Gastroesophageal sphincter (tissue), 4 donors: ENCODE data around the gene GSTT2B. TPM values are rescaled to one million over a fixed set of nuclear protein-coding genes. Genes with fewer than 3 reads are reported as not detected.

Source experiments
- ATAC-seq: fragments of 150-250 bp; one replicate; pipeline ENCODE4 v1.9.1; 2016; ENCODE audit warnings: mild to moderate bottlenecking, moderate library complexity
- H3K27ac ChIP-seq, 4 donors: fragments of 200-600 bp; sonication (generic) in 3 of 4; 1 replicate in 3 of 4; 2 replicates in 1 of 4; pipeline ENCODE4 v1.5.1; 2016 to 2019
- H3K27me3 ChIP-seq: fragments of 200-600 bp; sonication (generic); one replicate; pipeline ENCODE4 v1.5.1; 2019
- H3K36me3 ChIP-seq, 2 donors: fragments of 200-600 bp; sonication (generic); one replicate each; pipeline ENCODE4 v1.5.1; 2019; ENCODE audit warnings: control low read depth in 1 of 2
- H3K4me1 ChIP-seq, 3 donors: fragments of 200-600 bp; sonication (generic); 1 replicate in 2 of 3; 2 replicates in 1 of 3; pipeline ENCODE4 v1.5.1; 2016 to 2019; ENCODE audit warnings: control low read depth in 2 of 3
- H3K4me3 ChIP-seq, 2 donors: fragments of 200-600 bp; sonication (generic); one replicate each; pipeline ENCODE4 v1.5.1; 2019; ENCODE audit warnings: mild to moderate bottlenecking in 1 of 2, moderate library complexity in 1 of 2
- H3K9me3 ChIP-seq, 3 donors: fragments of 200-600 bp; sonication (generic); one replicate each; pipeline ENCODE4 v1.5.1; 2017 to 2019; ENCODE audit warnings: control low read depth in 2 of 3
- CTCF ChIP-seq, 4 experiments: fragments of 200-600 bp in 2 of 4; fragments of 450-650 bp in 2 of 4; sonication (generic) in 1 of 4; IDR thresholded peaks; one replicate each; pipeline ENCODE4 v1.5.1; 2017 to 2019; ENCODE audit warnings: antibody characterized with exemption in 4 of 4, mild to moderate bottlenecking in 2 of 4, moderate library complexity in 2 of 4
- EP300 ChIP-seq: sonication (generic); formaldehyde crosslinking; IDR thresholded peaks from one replicate; pipeline ENCODE4 v1.6.1; 2017; ENCODE audit warnings: antibody characterized with exemption, mild to moderate bottlenecking
- POLR2A ChIP-seq, 2 donors: fragments of 450-650 bp; IDR thresholded peaks; one replicate each; pipeline ENCODE4 v1.6.1; 2017; ENCODE audit warnings: antibody characterized with exemption in 2 of 2, mild to moderate bottlenecking in 2 of 2, moderate library complexity in 1 of 2
- POLR2AphosphoS5 ChIP-seq: sonication (generic); formaldehyde crosslinking; IDR thresholded peaks from one replicate; pipeline ENCODE4 v1.6.1; 2017; ENCODE audit warnings: antibody characterized with exemption
- WGBS, 2 donors: methylation state at CpG; one replicate each; pipeline ENCODE4 v1.1.5; 2018; ENCODE audit warnings: low coverage in 1 of 2; 5-methylcytosine and 5-hydroxymethylcytosine counted together
- total RNA-seq, 4 donors: library from RNA; depleted of rRNA; stranded (reverse); fragments of >200 nt; gene quantifications; one replicate each; pipeline ENCODE4 v1.1.0, GENCODE V29; 2016

Gene GSTT2B
- total RNA-seq, 4 donors from 2014 or later = 10.8 to 12.3 TPM; not detected in 2

DNA sequence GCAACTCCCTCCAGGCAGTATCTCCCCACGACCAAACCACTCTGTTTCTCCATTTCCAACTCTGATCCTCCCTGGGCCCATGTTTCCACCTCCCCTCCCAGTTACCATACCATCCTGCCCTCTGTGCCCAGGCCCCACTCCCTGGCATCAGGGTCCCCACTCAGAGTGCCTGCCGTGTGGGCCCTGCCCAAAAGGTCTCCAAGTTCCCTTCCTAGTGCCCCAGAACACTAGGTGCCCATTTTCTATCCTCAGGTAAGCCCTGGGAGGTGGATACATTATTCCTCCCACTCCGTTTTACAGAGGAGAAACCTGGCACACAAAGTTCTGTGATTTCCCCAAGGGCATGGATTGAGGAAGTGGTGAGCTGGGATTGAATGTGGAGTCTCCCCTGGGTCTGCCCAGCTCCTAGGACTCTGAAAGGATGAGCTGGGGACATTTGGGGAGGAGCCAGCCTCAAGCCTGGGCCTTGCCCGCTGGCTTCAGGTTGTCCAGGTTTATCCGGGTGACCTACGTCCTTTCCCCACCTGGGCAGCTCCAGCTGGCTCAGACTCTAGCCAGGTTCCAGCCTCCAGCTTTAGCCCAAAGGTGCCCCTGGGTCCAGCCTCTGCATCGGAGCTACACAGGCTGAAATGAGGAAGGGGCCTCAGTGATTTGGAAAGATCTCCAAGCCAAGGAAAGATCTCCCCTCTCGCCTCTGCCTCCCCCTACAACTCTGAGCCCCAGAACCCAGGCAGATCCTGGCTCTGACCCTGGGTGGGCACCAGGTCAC lies 46.4 kb upstream of the GSTT2B start:
- ATAC-seq = no peak
- Histone ChIP-seq H3K4me3 (no peak overlapping the region), H3K4me1 (peaks cover 0 to 23% (median 3%) of the 10 kb centered on the region in 3 donors), H3K27ac (no peak overlapping the region), H3K27me3 (no peaks in the 10 kb centered on the region), H3K36me3 (no peaks in the 10 kb centered on the region), H3K9me3 (no peaks in the 10 kb centered on the region)
- TF ChIP-seq POLR2A (IDR thresholded peaks at IDR 0.05) = no peak
- WGBS, 2 donors = 81 to 82% methylated on average over 3 to 4 of the region's 8 CpGs

DNA sequence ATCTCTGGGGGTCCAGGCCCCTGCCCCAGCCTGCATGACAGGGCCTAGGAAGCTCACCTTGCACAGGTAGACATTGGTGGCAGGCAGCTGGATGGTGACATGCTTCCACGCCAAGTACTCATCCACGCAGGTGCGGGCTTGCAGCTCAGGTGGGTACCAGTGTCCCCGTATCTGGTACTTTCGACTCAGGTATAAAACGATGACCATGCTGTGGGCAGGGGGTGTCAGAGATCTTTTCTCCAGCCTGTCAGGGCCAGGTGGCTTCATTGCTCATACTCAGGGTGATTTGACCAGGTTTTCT lies 45.9 kb upstream of the GSTT2B start:
- WGBS, 2 donors = 60 to 92% methylated on average over 2 to 6 of the region's 6 CpGs
- ATAC-seq = no peak
- Histone ChIP-seq H3K4me3 (no peak overlapping the region), H3K36me3 (no peaks in the 10 kb centered on the region), H3K27ac (no peak overlapping the region), H3K4me1 (peaks cover 0 to 18% (median 0%) of the 10 kb centered on the region in 3 donors), H3K27me3 (no peaks in the 10 kb centered on the region), H3K9me3 (no peaks in the 10 kb centered on the region)
- TF ChIP-seq EP300 (no peak), POLR2A (IDR thresholded peaks at IDR 0.05) (no peak), CTCF (IDR thresholded peaks at IDR 0.05) (no peak), POLR2AphosphoS5 (no peak)

DNA sequence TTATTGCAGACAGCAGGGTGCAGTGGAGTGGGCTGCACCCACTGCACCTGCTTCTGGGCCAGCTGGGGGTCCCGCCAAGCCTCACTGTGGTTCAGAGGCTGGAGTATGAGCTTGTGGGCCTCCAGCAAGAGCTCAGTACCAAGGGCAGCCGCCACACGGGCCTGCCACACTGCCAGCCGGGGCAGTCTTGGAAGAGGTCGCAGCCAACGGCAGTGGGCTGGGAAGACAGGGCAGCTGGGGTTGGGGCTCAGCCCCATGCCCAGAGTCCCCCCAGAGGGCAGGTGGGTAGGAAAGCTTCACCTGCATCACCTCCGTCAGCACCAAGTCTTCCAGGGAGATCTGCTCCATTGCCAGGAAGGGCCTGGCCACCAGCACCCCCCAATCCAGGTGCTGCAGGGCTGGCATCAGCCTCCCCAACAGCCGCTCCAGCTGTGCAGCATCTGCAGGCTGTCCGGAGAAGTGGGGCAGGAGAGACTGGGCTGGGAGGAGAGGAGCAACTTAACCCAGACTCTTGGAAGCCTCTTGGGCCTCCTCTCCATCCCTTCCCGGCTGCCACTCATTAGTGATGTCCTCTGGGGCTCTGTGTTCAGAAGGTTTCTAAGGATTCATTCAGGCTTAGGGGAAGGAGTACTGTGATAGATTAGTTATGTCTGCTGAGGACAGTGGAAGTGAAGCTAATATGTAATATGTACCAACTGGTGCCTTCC lies 45.4 kb upstream of the GSTT2B start:
- Histone ChIP-seq H3K36me3 (no peaks in the 10 kb centered on the region), H3K4me1 (peaks cover 0 to 14% (median 0%) of the 10 kb centered on the region in 3 donors), H3K27me3 (no peaks in the 10 kb centered on the region), H3K4me3 (no peak overlapping the region), H3K27ac (no peak overlapping the region), H3K9me3 (no peaks in the 10 kb centered on the region)
- WGBS, 2 donors = 65 to 71% methylated on average over 1 to 5 of the region's 10 CpGs
- TF ChIP-seq POLR2AphosphoS5 = no peak
- no peak for TF ChIP-seq EP300
- TF ChIP-seq POLR2A (IDR thresholded peaks at IDR 0.05) = no peak
- no peak for TF ChIP-seq CTCF (IDR thresholded peaks at IDR 0.05)
- no peak for ATAC-seq

DNA sequence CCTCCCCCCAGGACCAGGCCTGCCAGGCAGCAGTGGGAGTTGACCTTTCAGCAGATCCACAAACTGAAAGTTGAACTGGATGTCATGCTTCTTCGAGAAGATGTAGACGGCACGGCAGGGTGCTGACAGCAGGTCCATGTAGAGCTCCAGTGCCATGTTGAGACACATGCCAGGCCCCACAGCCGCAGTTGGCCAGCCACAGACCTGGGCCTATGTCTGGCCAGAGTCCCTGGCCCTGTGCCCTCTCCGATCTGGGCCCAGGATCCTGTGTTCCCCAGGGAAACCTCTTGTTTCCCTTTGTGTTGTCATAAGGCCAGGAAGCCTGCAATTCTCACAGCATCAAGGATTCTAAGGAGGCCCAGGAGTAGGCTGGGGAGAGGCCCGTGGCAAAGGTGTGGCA lies 44.2 kb upstream of the GSTT2B start, which contains the start of gene GSTT4:
GSTT4 (minus strand) TSS at position 253 of the 400 bp plus-strand sequence; CDS start at position 156, 97 bp downstream.
- peak within 1 kb of the TSS in 2 of 4 donors; percentile 5 to 65 for H3K27ac ChIP-seq

More for the DNA sequence above, 44.2 kb upstream of the GSTT2B start, which contains the start of gene GSTT4:
- H3K27me3 ChIP-seq = no peaks in the 10 kb centered on the region
- no peak within 1 kb of the TSS for H3K4me3 ChIP-seq
- no peaks in the 10 kb centered on the region for H3K36me3 ChIP-seq
- 39 to 59% methylated on average over 5 to 6 of the region's 6 CpGs for WGBS, 2 donors
- TF ChIP-seq EP300 (no peak), CTCF (IDR thresholded peaks at IDR 0.05) (no peak), POLR2A (IDR thresholded peaks at IDR 0.05) (no peak), POLR2AphosphoS5 (no peak)
- H3K9me3 ChIP-seq = no peaks in the 10 kb centered on the region
- ATAC-seq = peak; percentile 17
- H3K4me1 ChIP-seq = peaks cover 0 to 14% (median 0%) of the 10 kb centered on the region in 3 donors
